GF-D8 (cell line): Measurements from ENCODE around the gene ARHGAP23.
"Not testable (repeated sequence)": the region's sequence is repeated elsewhere in the genome, so short reads cannot be mapped to it uniquely, and the experiment has no call there.

Experiments
- DNase-seq: peaks from one replicate; lab custom pipeline; 2025; lab: John Stamatoyannopoulos, UW

ARHGAP23 gene

DNA sequence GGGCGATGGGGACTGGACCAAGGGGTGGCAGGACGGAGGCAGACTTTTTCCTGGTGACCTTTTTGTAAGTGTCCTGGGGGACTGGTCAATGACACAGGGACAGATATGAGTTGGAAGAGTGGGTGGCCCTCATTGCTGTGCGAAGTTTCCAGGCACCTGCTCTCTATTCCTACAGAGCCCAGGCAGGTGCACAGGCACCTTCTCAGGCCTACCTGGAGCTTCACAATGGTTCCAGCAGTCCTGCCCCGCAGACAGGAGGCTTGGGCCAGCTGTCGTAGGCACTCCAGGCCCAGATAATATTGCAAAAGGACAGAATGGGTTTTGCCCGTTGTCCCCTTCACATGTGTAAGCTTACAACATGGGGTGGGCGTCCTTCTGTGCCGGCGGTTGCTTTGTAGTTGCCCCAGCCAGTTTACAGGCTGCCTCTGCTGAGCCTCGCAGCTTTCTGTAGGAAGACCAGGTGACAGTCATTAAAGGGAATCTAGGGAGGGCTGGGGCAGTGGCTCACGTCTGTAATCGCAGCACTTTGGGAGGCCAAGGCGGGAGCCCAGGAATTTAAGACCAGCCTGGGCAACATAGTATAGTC, 84.3 kb downstream of the ARHGAP23 start:
- DNase-seq = no peak

DNA sequence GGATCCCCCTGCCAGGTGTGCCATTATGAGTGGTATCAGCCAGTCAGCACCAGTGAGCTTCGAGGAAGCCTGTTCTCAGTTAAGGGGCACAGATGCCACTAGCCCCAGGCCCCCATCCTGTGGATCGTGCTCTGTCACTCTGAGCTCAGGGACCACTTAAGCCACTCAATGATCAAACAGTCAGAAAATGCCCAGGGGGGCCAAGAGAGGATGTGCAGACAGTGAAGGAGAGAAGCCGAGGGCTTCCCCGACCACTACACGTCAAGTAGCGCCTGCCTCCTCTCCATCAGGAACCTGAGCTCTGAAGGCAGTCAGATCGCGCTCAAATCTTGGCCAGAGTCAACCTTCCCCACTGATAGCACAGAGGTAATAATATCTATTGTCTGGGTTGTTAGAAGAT, 98.3 kb downstream of the ARHGAP23 start:
- not testable (repeated sequence) for DNase-seq

DNA sequence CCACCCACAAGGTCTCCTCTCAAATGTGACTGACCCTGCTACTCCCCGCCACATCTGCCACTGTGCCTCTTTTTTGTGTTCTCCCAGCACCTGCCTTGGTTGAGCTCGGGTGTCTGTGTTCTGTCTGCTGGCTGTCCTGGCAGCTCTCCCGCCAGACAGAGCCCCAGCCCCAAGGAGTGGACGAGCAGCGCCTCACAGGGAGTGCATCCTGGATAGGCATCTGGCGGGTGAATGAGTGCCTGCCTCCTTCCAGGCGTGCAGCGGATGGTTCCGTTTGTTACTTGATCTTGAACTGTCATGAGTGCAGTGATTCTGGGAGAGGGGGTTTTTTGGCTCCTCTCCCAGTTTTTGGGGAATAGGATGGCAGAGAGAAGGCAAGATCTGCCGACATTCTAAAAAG, 99.9 kb downstream of the ARHGAP23 start:
- not testable (repeated sequence) for DNase-seq

DNA sequence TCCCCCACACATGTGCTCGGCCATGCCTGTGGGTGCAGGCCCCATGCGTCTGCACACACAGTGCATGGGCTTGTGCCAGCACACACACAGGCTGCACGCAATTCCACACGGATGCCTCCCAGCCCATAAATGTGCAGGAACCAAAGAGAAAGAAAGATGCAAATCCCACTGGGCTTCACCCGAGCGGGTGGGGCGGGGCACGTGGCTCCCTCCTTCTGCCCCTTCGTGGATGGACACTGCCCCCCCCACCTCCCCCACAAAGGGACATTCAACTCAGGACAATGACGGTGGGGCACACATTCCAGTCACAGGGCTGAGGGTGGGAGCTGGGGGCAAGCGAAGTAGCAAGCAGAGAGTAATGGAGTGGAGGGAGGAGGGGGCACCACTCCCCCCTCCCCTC, 102.6 kb downstream of the ARHGAP23 start:
- not testable (repeated sequence) for DNase-seq

DNA sequence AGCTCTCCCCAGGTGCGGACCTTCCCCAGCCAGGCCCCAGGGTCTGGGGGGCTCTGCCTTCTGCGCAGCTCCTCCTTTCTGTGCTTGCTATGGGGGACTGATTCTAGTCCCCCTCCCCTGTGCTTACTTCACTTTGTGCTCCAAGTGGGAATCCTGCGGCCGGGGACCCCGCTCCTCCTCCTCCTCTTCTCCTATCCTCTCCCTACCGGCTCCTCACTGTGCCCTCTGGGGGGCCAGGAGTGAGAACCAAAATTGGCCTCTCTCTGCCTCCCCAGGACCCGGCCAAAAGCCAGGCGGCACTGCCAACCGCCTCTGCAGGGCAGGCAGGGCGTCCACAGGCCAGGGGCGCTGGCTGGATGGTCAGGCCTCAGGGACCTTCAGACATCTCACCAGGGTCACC, 103.5 kb downstream of the ARHGAP23 start:
- not testable (repeated sequence) for DNase-seq

DNA sequence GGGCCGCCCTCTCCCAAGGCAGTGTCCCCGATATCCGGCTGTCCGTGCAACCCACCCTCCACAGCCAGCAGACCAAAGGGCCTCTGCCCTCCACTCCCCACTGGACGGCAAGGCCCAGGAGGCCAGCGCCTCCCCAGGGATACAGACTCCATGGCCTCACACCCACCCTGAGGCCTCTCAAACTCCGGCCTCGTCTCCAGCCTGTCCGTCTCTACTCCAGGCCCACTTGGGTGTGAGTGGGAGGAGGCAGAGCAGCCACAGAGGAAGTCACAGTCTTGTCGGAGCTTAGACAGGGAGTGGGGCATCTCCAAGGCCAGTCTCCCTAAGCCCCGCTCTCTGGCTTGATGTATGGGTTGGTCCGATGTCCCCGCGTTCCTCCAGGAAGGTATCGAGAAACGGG, 104.2 kb downstream of the ARHGAP23 start:
- no peak for DNase-seq

DNA sequence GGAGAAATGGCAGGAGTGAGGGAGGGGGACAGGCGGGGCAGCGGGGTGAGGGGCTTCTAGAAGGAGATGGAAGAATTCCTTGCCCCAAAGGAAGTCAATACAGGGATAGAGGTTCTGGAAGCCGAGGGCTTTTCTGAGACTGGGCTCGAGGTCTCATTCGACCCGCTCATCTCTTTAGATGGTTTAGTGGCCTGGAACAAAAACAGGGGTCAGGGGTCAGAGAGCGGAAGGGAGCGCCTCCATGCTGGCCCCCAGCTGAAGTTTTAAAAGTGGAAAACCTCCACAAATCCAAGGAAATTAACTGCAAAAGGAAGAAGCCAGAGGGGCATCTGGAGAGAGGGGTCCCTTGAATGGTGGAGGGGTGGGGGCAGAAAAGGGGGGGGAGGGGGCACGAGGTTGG, 105.0 kb downstream of the ARHGAP23 start:
- no peak for DNase-seq

DNA sequence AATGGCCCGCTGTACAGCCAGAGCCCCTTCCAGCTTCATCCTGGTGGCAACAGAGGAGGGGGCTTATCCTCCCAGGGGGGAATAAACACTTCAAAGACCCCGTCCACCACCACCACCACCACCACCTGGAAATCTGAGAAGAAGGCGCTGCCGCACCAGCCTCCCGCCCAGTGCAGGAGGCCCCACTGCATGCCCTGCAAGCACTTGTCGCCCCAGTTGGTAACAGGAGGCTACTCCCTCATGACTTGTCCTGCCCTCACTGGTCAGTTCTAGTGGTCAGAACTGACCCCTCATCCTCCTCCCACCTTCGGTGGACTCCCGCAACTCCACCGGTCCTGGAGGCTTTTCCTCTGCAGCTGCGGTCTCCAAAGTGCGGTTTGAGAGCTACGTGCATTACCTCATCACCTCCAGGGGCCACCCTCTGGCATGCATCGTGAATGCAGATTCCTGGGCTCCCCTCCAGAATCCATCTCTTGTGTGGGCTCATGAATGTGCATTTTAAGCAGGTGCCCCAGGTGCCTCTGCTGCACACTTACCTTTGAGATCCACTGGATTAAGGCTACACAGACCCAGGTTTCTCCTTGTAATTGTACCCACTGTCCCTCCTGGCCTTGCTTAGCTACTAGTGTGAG, 105.7 kb downstream of the ARHGAP23 start:
- DNase-seq = no peak

DNA sequence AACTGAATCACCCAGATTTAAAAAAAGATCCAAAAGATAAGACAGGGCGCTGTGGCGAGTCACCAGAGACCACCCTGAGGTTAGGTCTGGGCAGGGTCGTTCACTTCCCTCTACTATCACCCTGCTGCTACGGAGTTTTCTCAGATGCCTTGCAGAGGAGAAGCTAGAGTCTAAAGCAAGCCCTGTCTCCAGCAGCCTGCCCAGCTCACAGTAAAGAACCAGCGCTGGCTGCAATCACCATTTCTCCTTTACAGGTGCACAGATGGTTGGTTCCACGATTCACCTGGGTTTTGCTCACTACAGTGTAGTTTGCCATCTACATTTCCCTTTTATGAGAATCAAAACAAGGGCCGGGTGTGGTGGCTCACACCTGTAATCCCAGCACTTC, 106.2 kb downstream of the ARHGAP23 start:
- no peak for DNase-seq

DNA sequence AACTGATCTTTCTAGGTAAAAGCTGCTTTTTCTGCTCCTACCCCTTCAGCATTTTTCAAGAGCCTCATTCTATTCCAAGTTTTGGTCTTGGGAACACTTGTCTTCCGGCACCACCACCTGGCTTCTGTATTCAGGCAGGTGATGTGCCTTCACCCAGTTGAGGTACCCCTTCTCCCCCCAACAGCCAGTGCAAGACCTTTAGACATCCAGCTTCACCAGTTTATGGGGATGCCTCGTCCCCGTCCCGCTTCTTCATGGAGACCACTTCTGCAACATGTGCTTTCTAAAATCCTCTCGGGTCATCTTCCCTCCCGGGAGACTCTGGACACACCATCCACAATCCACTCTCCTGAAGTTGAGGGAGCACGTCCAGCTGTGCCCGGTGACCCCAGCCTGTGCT, 107.6 kb downstream of the ARHGAP23 start:
- DNase-seq = no peak

DNA sequence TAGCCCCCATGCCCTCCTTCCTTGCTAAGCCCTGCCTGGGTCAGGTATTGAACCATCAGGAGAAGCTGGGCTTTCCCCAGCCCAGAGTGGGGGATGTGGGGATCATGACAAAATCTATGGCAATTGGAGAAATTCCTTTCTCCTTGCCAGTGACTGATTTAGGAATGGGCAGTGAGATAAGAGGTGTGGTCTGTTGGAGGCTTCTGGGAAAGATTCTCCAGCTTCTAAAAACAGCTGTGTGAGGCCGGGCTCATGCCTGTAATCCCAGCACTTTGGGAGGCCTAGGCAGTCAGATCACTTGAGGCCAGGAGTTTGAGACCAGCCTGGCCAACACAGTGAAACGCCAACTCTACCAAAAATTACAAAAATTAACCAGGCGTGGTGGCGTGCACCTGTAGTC, 108.4 kb downstream of the ARHGAP23 start:
- DNase-seq = no peak

DNA sequence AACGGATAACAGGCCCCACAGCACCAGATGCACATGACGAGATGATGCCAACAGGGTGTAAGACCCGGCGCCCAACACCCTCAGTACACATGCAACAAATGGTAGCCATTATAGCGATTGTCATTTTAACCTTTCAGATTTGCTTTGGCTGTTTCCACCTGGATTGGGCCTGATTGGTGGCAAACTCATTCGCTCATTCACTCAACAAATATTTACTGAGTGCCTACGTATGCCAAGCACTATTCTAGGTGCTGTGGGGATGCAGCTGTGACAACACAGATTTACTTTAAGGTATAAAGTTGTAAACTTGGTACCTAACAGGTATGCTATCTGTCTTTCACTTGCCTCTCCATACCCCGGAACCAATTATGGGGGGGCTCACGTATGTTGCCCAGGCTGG, 110.6 kb downstream of the ARHGAP23 start:
- no peak for DNase-seq

DNA sequence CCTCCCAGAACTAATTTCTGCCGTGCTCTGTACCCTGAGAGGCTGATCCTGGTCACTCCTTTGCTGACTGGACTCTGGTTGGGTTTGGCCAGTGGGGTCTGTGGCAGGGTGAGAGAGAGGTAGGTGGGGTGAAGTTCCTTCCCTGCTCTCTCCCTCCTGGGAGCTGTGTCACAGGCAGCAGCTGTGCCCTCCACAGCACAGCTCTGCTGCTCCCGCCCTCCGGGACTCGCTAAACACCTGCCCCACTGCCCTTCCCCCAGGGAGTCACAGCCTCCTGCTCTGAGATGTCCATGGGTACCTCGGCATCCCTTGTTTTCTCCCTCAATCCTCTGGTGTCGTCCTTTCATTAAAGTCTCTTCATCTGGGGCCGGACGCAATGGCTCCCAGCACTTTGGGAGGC, 111.1 kb downstream of the ARHGAP23 start:
- no peak for DNase-seq

DNA sequence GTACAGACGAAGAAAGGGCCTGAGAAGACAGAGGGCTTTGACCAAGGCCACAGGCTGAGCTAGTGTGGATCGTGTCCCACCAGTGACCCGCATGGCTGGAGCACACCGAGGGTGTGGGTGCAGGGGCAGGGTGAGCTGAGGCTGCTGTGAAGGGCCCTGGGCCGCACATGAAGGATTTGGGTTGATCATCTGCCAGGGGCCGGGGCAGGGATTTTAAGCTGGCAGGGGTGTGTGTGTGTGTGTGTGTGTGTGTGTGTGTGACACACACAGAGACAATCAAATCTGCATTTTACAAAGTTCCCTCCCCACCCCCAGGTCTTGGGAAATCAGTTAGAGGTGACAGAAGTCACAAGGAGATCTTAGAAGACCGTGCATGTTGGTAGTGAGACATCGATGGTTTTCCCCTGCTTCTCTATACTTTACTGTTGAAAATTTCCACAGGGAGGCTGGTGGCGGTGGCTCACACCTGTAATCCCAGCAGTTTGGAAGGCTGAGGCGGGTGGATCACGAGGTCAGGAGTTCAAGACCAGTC, 112.3 kb downstream of the ARHGAP23 start:
- no peak for DNase-seq

DNA sequence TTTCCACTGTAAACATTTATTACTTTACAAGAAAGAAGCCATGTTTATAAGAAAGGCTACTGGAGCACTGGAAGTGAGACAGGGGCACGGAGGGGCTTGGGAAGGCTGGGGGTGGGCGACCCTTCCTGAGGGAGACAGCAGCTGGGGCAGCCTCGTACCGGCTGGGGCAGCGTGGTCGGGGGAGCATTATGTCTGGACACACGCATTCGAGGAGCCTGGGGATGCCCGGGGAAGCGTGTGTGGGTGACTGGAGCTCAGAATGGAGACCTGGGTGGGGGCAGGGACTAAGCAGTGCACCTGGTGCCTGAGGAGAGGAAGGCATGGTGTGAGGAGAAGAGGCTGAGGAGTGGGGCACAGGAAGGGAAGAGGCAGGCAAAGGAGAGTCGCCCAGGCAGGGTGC, 113.0 kb downstream of the ARHGAP23 start:
- no peak for DNase-seq

DNA sequence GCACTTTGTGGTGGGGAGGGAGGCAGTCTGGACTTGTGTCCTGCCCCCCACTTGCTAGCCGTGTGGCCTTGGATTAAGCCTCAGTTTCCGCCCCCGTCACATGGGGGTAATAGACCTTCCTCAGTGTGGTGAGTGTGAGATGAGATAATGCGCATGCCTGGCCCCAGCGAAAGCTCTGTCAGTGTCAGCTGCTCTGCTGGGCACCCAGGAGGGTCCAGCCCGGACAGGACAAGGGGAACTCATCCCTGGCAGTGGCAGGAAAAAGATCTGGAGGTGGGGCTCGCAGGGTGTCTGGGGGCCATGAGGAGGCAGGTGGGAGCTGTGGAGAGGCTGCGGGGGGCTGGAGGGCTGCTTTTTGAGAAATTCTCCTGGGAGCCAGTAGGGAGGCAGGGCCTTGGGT, 114.0 kb downstream of the ARHGAP23 start:
- no peak for DNase-seq

DNA sequence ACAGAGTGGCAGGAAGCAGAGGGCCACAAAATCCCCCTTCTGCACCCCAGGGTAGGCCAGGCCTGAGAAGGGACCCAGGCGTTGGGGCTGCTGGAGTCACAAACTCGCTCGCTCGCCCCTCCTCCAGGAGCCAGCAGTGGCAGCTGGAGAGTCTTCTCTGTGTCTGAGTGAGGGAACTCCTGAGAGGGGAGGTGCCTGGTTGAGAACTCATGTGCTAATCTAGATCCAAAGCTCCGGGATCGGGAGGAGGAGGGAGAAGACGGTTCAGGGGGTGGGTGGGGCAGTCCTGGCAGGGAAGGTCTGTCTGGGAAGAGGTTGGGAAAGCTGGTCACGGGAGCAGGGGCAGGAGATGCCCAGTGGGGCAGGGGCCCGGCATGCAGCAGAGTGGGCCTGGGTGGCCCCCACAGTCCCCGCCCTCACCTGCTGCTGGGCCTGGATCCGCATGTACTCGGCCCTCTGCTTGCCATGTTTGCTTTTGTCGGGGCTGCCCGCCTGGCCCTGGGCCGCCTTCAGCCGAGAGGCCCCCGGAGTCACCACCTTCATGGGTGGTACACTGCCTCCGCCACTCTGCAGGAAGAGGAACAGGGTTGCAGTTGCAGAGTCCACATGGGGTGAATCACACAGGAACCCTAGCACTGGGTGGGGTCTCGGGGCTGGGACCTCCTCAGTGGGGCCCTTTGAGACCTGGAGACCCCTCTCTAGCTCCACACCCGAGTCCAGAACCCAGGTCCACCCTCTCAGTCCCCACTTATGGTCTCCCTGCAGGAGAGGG, 115.3 kb downstream of the ARHGAP23 start:
- DNase-seq = no peak

DNA sequence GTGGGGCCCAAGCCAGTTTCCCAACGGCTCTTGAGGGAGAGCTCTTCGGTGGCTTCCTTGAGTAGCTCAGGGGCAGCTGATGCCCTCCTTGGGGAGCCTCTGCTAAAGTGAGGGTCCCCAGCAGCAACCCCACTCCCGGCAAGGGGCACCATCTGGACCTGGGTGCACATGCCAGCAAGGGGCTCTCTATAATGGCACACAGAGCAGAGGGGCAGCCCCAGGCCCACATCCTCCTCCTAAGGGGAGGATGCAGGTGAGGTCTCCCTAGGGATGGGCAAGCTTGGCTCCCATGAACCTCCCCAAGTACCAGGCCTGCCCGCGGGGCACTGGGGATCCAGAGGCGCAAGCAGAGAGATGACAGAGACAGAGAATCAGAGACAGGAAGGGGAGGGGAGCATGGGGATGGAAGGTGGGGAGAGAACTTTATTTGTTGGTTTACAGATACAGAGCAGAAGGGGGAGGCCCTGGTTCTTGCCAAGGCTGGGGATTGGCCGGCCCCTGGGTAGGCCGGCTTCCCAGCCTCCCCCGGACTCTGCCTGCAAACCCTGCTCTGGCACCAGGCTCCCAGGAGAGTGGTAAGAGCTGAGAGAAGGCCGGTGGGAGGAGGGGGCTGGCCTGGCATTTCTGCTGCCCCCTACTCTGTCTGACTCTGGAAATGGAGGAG, 116.0 kb downstream of the ARHGAP23 start:
- DNase-seq = no peak

DNA sequence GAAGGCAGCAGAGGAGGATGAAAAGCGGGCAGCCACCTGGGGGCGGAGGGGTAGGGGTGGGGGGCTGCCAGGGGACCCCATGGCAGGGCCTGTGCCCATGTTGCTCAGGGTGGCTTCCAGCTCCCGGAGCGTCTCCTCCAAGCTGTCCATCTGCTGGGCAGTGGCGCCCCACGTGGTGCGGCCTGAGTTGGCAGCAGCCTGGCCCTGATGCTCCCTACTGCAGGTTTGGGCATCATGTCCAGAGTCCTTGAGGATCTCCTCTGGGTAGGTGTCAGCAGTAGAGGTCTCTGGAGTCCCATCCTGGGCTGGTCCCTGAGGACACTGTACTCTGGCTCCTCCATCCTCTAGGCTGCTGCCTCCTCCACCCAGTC, 116.6 kb downstream of the ARHGAP23 start:
- no peak for DNase-seq

DNA sequence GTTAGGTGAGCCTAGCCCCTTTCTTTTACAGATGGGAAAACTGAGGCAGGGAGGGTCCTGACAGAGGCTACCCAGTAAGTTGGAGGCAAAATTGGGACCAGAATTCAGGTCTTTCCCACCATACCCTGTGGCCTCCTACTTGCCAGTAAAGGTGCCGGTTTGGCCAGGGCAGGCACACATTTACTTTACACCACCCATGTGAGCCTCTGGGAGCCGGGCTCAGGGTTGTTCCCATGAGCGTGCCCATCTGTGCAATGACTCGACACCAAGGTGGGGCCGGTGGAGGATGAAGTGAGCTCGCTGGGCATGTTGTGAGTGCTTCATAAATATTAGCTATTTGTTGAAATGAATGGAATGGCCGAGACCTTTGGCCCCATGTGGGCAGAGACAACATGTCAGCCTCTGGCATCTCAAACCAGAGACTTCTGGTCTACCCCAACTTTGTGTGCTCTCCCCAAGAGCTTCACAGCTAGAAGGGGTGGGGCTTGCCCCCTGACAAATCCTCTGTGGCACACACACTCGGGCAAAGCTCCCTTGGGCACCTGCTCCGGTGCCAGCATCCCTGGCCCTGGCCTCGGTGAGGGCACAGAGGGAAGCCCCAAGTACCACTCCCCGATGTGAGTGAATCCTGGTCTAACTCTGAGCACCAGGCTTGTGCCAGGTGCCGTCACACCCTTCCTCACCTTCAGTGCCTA, 117.4 kb downstream of the ARHGAP23 start:
- no peak for DNase-seq

DNA sequence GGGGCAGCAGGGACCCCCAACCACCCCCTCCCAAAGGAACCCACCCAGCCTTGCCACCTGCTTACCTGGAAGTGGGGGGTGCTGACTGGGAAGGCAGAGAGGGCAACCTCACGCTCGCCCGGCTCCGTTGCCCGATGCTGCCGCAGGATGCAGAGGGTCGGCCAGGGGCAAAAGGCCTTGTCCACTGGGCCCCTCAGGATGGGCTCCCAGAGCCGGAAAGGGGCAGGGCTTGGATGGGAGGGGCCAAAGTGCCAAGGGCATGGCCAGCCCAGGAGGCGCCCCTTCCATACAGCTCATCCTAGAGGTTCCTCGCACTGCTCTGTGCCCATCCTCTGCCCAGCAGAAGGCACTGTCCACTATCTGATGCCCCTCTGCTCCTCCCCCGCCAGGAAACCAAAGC, 118.1 kb downstream of the ARHGAP23 start:
- DNase-seq = no peak

DNA sequence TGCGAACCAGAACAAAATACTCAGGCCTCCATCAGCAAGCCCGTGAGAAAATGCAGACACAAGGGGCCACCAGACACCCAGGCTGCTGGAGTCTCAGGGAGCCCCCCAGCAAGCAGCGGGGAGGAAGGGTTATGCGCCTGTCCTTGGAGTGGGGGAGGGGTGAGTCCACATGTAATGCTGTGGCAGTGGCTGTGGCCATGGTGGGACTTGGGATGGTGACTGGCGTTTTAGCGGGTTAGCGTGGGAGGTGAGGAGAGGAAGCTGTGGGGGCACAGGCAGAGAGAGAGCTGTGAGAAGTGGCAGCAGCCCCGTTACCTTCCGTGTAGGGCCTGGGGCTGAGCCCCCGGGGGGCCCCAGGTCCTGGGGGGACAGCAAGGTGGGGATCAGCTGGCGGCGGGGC, 119.2 kb downstream of the ARHGAP23 start:
- DNase-seq = no peak
